A204.1 (cell line): ENCODE results near the gene ANGPTL8.

Experiments used
- FAIRE-seq: peaks from 2 replicates; lab custom pipeline; 2012; peaks lifted over from hg19 to GRCh38; lab: Jason Lieb, UNC

The ANGPTL8 gene

DNA sequence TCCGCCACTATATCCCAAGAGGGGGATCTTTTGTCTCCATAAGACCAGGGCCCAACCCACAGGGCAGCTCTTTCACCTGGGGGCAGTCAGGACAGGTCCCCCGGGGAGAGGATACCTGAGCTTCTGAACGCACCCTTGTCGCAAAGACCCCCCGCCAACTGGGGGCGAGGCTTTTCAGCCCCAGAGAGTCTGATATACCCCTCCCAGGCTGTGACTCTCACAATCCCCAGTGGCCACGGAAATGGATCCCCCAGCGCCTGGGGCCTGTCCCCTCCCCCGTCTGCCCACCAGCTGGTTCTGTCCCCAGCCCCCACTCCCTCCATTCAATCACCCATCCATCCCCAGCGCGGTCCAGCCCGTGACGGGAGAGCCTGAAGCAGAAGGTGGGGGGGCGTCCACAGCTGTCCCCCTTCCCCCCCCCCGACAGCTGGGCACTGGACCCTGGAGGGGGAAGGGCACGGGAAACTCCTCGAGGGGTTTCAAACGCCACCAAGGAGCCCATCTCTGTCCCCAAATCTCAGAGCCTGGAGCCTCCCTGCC lies 22.1 kb downstream of the ANGPTL8 start:
- no peak for FAIRE-seq

DNA sequence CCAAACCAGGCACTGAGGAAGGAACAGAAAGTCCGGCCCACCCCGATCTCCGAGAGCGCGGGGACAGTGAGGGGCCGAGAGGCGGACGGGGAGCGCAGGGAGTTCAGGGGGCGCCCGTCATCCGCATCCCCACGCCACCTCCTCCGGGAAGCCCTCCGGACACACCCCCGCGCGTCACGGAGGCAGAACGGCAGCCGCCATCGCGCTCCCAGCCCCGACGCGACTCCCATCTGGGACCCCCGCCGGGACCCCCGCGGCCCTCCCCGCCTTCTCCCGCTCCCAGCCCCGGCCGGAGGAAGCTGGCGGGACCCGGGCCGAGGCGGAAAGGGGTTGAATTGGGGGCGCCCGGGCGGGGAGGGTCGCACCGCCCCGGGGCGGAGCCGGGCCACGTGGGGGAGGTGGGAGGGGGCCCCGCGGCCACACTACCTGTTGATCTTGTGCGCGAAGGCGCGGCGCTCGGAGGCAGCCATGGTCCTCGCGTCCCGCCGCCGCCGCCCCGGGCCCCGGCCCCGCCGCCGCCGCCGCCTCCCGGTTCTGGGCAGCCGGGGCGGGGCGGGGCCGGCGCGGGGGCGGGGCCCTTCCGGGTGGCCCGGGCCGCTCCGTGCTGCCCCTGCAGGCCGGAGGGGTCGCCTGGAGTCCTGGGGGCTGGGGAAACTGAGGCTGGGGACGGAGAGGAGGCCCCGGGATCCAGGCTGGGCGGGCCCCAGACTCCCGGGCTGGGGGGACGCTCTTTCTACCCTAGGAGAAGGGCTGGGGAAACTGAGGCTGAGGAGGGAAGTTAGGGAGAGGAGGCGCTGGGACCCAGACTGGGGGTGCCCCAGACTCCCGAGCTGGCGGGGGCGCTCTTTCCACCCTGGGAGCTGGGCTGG lies 22.8 kb downstream of the ANGPTL8 start, which contains the start of gene DOCK6:
Gene DOCK6, minus strand, starts transcription at position 554 of the 869 bp plus-strand sequence. Its CDS starts 84 bp downstream, at position 470.
- FAIRE-seq: no peak

GRCh38 chr19:11263726-11264125 lies 24.3 kb downstream of the ANGPTL8 start:
- no peak for FAIRE-seq

- no peak for FAIRE-seq
Observed at GRCh38 chr19:11264452-11265176, 25.2 kb downstream of the ANGPTL8 start.

DNA sequence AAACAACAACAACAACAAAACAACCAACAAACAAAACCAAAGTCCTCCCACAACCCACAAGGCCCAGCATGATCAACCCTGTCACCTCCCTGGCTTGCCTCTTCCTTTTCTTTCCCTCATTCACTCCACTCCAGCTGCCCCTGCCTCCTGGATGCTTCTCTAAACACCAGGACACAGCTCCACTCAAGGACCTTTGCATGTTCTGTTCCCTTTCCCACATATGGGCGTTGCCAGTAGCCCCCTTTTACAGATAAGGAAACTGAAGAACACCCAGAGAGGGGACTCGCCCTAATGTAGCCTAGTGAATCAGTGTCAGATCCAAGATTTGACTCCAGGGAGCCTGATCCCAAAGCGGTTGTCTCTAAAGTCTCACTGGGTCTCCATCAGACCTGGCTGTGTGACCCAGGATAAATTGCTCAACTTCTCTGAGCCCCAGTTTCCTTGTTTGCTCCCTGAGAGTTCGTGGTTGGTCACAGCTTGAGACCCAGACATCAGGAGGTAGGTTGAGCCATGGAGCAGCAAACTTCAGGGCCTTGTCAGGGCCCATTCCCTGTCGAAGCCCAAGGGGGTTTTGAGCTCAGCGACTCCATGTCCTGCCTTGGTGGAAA lies 25.9 kb downstream of the ANGPTL8 start:
- FAIRE-seq: no peak

- no peak for FAIRE-seq
Observed at GRCh38 chr19:11265785-11266236, 26.4 kb downstream of the ANGPTL8 start.

DNA sequence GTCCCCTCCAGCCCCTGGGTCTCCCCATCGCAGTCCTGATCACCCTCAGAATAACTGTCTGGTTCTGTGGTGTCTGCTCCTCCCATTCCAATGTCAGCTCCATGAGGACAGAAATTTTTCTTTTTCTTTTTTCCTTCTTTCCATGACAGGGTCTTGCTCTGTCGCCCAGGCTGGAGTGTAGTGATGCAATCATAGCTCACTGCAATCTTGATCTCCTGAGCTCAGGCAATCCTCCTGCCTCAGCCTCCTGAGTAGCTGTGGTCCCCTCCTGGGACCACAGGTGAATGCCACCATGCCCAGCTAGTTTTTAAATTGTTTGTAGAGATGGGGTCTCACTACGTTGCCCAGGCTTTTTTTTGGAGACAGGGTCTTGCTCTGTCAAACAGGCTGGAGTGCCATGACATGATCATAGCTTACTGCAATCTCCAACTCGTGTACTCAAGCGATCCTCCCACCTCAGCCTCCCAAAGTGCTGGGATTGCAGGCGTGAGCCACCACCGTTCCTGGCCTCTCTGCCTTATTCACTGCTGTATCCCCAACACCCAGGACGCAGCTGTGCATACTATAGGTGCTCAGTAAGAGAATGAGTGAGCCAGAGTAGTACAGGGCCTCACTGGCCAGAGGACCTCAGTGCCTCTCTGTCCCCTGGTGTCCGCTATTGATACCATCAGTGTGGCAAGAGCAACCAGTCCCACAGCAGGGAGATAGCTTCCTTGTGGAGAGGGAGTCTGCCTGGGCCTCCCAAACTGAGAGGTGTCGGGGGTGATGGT lies 28.1 kb downstream of the ANGPTL8 start:
- FAIRE-seq: no peak

DNA sequence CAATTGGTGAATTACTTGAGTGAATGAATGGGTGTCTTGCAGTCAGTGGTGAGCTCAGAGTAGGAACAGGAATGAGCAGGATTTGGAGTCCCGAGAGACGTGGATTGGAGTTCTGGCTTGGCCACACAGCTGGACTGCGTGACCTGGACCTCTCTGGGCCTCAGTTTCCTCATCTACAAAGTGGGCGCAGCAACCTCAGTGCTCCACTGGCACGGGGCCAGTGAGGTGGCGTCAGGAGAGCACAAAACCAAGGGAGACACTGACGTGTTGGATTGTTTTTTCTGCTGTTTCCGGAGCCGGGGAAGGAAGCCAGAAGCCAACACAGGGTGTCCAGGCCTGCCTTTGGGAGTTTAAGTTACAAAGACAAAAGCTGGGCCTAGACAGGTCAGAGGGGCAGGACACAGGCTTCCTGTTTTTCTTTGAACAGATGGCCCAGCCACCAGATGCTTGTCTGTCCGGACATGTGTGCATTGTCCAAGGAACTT lies 29.4 kb downstream of the ANGPTL8 start:
- no peak for FAIRE-seq

DNA sequence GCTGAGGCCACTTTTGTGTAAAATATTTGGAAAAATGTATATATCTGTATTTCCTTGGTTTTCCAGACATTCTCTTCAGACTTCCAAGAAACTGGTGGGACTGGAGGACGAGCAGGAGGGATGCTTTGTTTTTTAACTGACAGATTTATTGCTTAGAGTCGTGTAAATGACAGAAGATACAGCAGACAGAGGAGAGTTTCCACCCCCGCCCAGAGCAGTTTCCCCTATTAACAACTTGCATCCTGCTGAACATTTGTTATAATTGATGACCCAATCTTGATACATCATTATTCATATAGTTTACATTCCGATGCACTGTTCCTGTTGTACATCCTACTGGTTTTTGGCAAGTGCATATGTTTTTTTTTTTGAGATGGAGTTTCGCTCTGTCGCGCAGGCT lies 30.0 kb downstream of the ANGPTL8 start:
- no peak for FAIRE-seq

DNA sequence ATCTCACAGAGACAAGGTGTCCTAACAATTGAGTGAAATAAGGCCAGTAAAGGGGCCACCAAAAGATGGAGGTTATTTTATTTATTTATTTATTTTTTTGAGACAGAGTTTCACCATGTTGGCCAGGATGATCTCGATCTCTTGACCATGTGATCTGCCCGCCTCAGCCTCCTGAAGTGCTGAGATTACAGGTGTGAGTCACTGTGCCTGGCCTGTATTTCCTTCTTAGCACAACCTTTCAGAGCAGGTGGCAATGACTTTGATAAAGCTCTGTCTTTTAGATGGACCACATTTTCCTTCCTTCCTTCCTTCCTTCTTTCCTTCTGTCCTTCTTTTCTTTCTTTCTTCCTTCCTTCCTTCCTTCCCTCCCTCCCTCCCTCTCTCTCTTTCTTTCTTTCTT lies 33.9 kb downstream of the ANGPTL8 start:
- FAIRE-seq: no peak

DNA sequence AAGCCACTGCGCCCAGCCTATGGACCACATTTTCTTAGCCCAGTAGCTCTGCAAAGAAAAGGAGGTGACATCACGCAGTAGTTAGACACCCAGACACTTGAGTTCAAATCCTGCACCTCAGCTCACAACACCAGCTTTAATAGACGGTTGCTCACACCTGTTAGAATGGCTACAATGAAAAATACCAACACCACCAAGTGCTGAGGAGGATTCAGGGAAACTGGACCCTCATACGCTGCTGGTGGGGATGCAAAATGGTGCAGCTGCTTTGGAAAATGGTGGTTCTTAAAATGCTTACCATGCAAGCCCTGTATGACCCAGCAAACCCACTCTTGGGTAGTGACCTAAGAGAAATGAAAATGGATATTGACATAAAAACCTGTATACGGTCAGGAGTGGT lies 34.6 kb downstream of the ANGPTL8 start:
- FAIRE-seq: no peak

DNA sequence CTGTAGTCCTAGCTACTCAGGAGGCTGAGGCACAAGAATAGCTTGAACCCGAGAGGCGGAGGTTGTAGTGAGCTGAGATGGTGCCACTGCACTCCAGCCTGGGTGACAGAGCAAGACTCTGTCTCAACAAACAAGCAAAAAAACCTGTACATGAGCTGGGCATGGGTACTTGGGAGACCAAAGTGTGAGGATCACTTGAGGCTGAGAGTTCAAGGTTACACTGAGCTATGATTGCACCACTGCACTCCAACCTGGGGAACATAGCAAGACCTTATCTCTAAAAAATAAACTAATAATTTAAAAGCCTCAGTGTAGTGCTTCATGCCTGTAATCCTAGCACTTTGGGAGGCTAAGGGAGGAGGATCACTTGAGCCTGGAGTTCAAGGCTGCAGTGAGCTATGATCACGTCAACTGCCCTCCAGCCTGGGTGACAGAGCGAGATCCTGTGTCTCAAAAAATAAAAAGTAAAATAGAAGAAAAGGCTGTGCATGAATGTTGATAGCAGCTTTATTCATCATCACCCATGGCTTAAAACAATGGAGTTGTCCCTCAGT lies 35.2 kb downstream of the ANGPTL8 start:
- no peak for FAIRE-seq

DNA sequence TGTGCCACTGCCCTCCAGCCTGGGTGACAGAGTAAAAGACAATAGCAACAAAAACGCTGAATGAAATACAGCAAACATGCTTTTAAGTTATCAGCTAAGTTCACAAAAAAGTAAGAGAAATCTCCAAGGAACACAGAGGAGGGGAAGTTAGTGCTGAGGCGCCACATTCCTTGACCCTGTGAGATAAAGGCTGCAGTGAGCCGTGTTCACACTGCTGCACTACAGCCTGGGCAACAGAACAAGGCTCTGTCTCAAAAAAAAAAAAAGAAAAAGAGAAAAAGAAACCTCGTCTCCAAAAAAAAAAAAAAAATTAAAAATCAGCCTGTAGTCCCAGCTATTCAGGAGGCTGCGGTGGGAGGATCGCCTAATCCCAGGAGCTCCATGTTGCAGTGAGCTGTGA lies 39.3 kb downstream of the ANGPTL8 start:
- FAIRE-seq: no peak

DNA sequence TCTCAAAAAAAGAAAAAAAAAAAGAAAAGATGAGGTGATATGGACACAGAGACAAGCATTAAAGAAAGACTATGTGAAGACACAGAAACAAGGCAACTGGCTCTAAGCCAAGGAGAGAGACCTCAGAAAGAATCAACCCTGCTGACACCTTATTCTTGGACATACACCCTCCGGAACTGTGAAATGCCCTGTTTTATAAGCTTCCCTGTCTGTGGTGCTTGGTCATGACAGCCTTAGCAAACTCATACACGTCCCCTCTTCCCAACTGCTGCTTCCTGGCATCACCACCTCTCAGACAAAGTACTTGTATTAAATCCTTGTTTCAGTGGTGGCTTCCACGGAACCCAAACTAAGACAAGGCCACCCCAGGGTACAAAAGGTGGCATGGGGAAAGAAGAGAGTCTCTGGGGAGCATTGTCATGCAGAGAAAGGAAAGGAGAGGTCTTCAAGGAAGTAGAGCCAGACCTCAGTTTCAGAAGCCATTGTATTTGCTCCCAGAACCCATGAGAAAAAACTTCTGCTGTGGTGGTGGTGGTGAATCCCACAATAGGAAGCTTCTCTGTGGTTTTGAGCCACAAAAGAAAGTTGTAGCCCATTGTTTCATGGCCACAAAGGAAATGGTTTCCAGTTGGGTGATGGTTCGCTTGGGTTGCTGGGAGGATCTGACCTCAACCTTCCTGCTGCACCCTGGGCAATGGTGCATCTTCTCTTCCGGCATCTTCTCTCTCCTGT lies 40.3 kb downstream of the ANGPTL8 start:
- FAIRE-seq: no peak

GRCh38 chr19:11281356-11282049 lies 42.1 kb downstream of the ANGPTL8 start:
- FAIRE-seq: no peak

DNA sequence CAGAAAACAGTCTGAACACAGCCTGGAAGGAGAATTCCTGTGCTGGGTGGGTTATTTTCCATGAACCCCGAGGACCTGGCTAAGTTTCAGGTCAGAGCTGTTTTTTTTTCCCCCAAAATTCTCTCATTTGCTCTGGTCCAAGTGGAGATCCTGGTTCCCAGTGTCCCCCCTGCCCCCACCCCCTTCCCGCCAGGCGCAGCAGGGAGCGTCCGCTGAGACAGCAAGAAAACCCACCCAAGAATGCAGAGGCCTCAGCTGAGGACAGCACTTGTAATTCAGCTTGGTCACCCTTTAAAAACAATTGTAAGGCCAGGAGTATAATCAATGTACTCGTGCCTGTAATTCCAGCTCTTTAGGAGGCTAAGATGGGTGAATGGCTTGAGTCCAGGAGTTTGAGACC lies 45.1 kb downstream of the ANGPTL8 start:
- FAIRE-seq: no peak

DNA sequence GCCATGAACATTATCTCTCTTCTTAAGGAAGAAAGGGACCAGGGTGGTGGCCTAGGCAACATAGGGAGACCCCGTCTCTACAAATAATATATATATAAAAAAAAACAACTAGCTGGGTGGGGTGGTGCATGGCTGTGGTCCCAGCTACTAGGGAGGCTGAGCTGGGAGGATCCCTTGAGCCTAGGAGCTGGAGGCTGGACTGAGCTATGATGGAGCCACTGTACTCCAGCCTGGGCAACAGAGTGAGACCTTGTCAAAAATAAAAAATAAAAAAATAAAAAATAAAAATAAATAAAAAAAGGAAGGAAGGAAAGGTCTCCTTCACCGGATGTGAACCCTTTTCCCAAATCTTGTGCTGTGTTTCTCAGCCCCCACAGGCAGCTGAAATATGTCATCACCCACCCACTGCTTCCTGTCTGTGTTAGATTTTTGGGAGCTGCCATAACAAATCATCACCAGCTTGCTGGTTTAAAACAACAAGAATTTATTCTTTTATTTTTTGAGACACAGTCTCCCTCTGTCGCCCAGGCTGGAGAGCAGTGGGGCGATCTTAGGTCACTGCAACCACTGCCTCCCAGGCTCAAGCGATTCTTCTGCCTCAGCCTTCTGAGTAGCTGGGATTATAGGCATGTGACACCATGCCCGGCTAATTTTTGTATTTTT lies 47.0 kb downstream of the ANGPTL8 start:
- FAIRE-seq: no peak

DNA sequence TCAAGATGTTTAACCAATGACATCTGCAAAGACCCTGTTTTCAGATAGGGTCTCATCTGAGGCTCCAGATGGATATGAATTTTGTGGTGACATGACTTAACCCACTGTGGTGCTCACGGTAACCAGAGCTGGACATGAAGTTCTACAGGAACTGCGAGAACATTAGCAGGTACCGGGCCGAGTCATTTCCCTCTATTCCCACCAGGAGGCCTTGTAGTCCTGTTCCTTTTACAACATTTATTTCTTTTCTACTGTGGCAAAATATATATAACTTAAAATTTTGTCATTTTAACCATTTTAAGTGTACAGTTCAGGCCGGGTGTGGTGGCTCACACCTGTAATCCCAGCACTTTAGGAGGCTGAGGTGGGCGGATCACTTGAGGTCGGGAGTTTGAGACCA lies 48.9 kb downstream of the ANGPTL8 start:
- FAIRE-seq: no peak

DNA sequence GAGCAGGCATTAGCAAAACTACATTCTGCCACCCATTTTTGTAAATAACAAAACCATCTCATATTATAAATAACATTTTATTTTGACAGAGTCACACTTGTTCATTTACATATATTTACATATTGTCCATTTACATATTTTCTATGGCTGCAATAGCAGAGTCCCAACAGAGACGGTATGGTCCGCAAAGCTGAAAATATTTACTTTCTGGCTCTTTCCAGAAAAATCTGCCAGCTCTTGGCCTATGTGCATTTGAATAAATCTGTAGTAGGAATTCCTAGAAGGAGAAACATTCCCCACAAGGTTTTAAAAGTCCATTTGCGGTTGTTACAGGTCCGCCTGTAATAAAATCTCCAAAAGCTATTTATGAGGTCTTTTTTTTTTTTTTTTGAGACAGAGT lies 50.8 kb downstream of the ANGPTL8 start:
- no peak for FAIRE-seq

DNA sequence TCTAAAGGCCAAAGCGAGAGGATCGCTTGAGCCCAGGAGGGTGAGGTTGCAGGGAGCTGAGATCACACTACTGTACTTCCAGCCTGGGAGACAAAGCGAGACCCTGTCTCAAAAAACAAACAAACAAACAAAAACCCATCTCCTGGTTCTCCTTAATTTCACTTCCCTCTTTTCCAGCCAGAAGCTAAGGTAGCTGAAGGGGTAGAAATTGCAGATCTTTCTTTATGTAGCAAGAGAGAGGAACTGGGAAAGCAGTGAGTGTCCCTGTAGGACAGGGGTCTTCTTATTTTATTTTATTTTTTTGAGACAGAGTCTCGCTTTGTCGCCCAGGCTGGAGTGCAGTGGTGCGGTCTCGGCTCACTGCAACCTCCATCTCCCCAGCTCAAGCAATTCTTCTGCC lies 52.0 kb downstream of the ANGPTL8 start:
- no peak for FAIRE-seq
